H1 (cell line): ENCODE measurements around the gene CCNI2. TPM values are rescaled to one million over a fixed set of nuclear protein-coding genes. Genes with fewer than 3 reads are reported as not detected.

Source experiments
- ASH2L ChIP-seq: fragments of 200-600, 300-600 bp; sonication (generic); IDR thresholded peaks from one replicate; pipeline ENCODE4 v1.7.1; 2017; ENCODE audit warnings: low read length
- RAD21 ChIP-seq, 2 experiments: IDR thresholded peaks in 1 of 2; conservative IDR thresholded peaks in 1 of 2; 2 replicates each; pipeline ENCODE4 v1.6.1; 2011; ENCODE audit warnings: low read depth in 2 of 2, low read length in 2 of 2, improper control_type of control experiment in 1 of 2, inconsistent platforms in 1 of 2, mild to moderate bottlenecking in 1 of 2, moderate library complexity in 1 of 2
- polyA plus RNA-seq, 7 experiments: library from polyadenylated mRNA; depleted of rRNA in 3 of 7; stranded (reverse) in 5 of 7; unstranded in 2 of 7; fragments of >200 nt in 5 of 7; fragments of 200-250 nt in 2 of 7; gene quantifications; 1 replicate in 5 of 7; 2 replicates in 1 of 7; 4 replicates in 1 of 7; pipeline versions ENCODE4 v1.2.1 to v1.2.3, GENCODE V29; 2011 to 2013; ENCODE audit warnings: missing spikeins in 2 of 7, mixed read lengths in 2 of 7
- total RNA-seq: library from RNA; stranded (reverse); fragmentation: NEBNext Ultra II Directional; extraction: Animal tissue kit (Norgen Biotek cat#: 25700); gene quantifications from 2 replicates; pipeline ENCODE4 v1.2.1, GENCODE V29; 2021
- TF ChIP-seq, protein P1 (sequence below): IDR thresholded peaks from 2 replicates; pipeline ENCODE4 v1.6.1; 2011; ENCODE audit warnings: low read length, improper control_type of control experiment

The CCNI2 gene
- total and polyA plus RNA-seq, 2 of the 8 experiments (the other 6 are each of a cell fraction or from before 2014, with no cell fraction given): 1.3 to 1.4 TPM

DNA sequence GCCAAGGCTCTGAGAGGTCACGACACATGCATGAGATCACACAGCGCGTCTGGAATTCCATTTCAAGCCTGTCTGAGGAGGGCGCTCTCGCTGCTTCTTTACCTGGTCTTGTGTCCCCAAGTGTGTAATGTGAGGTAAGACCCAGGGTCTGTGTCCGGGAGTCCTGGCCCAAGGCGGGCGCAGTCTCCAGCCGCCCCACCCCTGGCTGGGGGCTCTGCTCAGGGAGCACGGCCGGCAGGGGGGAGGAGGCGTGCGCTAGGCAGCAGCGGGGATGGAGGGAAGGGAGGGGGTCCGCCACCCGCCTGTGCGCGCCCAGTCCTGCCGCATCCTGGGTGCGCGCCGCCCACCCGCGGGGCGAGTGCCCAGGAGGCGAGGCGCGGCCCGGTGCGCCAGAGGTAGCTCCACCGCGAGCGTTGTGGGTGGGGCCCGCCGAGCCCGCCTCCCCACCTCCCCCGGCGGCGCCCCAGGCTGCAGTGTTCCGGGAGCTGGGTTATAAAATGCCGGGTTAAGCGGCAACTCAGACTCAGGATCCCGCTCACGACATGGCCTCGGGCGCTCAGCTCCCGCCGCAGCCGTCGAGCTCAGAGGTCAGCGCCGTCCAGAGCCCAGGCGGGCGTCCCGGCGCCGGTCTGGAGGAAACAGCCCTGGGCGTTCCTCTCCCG is at the start of gene CCNI2 (continued):
- TF ChIP-seq, protein P1, sequence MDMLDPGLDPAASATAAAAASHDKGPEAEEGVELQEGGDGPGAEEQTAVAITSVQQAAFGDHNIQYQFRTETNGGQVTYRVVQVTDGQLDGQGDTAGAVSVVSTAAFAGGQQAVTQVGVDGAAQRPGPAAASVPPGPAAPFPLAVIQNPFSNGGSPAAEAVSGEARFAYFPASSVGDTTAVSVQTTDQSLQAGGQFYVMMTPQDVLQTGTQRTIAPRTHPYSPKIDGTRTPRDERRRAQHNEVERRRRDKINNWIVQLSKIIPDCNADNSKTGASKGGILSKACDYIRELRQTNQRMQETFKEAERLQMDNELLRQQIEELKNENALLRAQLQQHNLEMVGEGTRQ: no peak
- TF ChIP-seq ASH2L (peak; percentile 59), RAD21 (IDR thresholded peaks at IDR 0.05 in 1 of 2, conservative IDR thresholded peaks at IDR 0.05 in 1 of 2; ENCODE audit: low read depth in 2 of 2, low read length in 2 of 2) (peak; percentile 66 to 76)
